Hematopoietic multipotent progenitor cell treated with erythropoietin and hydrocortisone succinate and interleukin-3 and kit ligand, for 17 days (in vitro differentiated cells): ENCODE measurements around the gene FKBP5.
"Not testable (repeated sequence)": the region's sequence is repeated elsewhere in the genome, so short reads cannot be mapped to it uniquely, and the experiment has no call there.

Experiments used
- DNase-seq: peaks from one replicate; pipeline ENCODE4 v3.0.0-alpha.2; 2015; ENCODE audit warnings: low spot score

FKBP5 gene

DNA sequence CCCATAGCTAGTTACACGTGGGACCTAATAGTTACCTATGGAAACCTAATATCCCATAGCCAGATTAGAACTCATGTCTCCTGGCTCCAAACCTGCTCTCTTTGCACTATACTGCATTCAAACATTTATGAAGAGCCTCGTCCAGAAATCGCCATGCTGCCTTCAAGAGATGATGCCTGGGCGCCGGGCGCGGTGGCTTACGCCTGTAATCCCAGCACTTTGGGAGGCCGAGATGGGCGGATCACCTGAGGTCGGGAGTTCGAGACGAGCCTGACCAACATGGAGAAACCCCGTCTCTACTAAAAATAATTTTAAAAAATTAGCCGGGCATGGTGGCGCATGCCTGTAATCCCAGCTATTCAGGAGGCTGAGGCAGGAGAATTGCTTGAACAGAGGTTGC is 1.3 kb upstream of the FKBP5 start:
- DNase-seq, result not testable (repeated sequence)

DNA sequence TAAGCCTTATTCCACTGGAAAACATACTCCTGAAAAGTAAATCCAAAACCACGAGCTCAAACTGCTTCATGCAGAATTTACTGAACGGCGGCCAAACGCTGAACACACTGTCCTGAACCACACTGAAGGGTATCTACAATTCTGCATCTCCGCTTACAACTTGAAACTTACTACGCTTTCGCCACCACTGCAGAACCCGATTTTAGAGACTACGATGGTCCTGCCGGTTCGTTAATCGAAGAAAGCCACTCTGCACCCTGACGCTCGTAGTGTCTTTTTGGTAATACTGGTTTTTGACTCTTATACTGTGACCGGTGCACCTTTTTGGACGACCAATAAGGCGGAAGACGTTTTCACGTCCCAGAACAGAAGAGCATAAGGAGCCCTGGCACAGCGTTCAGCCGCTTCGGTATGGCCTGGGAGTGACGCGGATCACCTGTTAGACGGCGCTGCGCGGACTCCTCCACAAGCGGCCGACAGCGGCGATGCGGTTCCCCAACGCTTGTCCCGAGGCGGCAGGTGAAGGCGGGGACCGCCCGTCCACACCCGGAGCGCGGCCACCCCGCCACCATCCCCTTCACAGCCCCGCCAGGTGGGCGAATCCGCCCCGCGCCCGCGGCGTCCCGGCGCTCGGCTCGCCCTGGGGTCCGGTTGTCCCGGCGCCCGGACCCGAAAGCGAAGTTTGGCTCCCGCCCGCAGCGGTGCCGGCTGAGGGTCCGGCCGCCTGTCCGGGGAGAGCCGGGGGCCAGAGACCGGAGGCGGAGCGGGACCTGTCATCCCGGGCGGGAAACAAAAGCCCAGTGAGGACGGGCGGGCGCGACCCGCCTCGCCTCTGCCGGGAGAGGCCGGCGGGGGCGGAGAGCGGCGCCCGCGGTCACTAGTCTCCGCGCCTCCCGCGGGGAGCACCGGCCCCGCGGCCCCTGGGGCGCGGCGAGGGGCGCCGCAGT is 784 bp downstream of the FKBP5 start:
- peak; percentile 56 for DNase-seq

DNA sequence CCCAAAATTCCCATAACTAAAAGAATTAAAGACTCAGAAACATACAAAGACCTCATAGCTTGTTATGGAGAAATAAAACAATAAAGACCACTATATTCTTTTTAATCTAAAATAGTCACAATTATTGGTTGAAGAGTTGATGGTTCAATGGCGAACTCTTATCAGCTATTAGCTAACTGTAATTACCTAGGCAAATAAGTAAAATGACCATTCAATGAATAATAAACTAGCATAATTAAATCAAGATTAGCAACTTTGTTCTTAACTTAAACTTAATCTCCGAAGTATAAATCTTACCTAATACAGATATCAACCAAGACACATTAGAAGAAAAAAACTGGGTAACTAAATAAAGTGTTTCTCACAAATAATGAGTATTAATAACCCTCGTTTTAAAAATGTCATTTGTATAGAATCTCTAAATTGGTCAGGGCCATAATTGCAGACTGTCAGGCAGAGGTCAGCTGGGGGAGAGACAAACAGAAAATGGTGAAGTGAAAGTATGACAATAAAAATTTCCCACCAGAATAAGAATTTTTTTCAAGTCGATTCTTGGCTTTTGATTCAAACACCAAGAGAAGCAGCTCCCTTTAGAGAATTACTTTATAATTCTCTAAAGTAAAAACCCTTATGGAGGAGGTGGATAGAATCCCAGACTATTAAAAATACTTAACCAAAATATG is 1.7 kb downstream of the FKBP5 start:
- peak; percentile 18 for DNase-seq

- DNase-seq, result no peak
Measured at GRCh38 chr6:35686436-35686835, 2.3 kb downstream of the FKBP5 start.

DNA sequence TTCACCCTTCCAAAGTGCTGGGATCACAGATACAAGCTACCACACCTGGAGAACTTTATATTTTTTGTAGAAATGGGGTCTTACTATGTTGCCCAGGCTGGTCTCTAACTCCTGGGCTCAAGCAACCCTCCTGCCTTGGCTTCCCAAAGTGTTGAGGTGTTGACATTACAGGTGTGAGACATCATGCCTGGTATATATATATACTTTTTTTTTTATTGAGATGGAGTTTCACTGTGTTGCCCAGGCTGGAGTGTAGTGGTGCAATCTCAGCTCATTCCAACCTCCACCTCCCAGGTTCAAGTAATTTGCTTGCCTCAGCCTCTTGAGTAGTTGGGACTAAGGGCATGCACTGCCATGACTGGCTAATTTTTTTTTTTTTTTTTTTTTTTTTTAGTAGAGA is 5.4 kb downstream of the FKBP5 start:
- no peak for DNase-seq

- DNase-seq, result no peak
Measured at GRCh38 chr6:35681298-35681697, 7.4 kb downstream of the FKBP5 start.

- DNase-seq, result no peak
Measured at GRCh38 chr6:35679399-35679798, 9.3 kb downstream of the FKBP5 start.

GRCh38 chr6:35678814-35679213 is 9.9 kb downstream of the FKBP5 start:
- DNase-seq, result no peak

DNA sequence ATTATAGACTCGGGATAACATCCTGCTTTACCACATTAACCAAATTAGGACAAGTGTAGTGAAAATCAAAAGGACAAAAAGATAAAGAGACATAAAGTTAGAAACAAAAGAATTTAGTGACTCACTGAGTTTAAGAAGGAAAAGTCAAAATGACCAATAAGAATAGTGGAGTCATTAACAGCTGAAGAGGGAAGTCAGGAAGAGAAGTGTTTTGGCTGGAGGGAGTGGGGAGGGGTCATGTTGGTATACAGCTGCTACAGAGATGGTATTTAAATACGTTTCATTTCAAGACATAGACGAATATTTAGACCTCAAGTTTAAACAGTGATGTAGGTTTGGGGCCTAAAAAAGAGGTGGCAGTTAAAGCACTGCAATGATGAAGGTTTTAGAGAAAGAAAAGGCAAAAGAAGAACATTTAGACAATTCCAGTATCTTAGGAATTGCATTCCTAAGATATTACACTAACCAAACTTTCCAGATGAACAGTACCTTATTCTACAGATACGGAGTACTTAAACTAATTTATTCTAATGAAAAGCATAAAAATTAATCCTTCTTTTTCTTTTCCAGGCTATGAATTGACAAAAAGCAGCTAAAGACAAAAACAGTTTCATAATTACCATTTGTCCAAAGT is 10.6 kb downstream of the FKBP5 start:
- DNase-seq, result no peak

GRCh38 chr6:35677456-35677855 is 11.3 kb downstream of the FKBP5 start:
- no peak for DNase-seq

GRCh38 chr6:35675871-35676459 is 12.8 kb downstream of the FKBP5 start:
- no peak for DNase-seq

- DNase-seq, result no peak
Measured at GRCh38 chr6:35674594-35674993, 14.1 kb downstream of the FKBP5 start.

DNA sequence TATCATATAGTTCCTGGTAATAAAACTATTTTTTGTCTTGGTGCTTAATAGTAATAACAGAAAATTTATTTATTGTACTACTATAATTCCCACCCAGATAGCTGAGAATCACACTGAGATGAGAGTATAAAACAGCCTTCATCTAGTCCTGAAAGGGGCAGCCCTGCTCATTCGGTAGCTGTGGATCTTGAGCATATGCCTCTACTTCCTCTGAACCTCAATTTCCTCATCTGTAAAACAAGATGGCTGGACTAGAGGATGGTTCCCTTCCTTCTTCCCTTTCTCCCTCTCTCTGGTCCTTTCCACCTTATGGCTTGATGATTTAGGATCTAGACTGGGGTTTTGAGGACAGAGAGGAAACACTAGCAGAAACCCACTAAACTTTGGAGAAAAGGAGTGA is 15.0 kb downstream of the FKBP5 start:
- no peak for DNase-seq

GRCh38 chr6:35673284-35673666 is 15.4 kb downstream of the FKBP5 start:
- not testable (repeated sequence) for DNase-seq

GRCh38 chr6:35670453-35670852 is 18.3 kb downstream of the FKBP5 start:
- not testable (repeated sequence) for DNase-seq

- DNase-seq, result no peak
Measured at GRCh38 chr6:35669451-35670045, 19.2 kb downstream of the FKBP5 start.

DNA sequence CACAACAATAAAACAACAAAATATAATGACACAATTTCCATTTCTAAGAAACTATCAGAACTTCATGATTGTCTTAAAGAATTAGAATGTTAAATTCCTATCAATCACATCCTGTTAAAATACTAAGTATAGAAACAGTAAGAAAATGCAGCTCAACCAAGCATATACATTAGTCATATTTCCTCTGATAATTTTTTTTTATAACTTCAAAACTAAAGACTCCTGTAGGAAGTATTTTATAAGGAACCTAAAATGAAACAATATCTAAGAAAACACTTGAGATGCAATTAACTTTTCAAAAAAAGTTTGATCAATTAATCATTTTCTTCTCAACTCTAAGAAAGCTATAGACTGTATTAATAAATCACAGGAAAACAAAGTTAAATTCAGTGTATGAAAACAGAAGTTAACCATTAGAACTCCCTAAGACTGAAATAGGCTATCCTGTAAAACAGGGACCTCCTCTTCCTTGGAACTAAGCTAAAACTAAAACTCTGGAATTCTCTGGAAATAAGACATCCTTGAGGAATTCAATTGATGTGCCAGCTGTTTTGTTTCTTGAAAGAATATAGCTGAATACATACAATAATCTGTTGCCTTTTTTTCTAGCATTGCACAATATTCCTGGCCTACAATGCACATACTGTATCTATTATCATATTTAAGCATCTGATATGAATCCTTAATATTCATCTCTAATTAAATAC is 19.8 kb downstream of the FKBP5 start:
- DNase-seq, result no peak

DNA sequence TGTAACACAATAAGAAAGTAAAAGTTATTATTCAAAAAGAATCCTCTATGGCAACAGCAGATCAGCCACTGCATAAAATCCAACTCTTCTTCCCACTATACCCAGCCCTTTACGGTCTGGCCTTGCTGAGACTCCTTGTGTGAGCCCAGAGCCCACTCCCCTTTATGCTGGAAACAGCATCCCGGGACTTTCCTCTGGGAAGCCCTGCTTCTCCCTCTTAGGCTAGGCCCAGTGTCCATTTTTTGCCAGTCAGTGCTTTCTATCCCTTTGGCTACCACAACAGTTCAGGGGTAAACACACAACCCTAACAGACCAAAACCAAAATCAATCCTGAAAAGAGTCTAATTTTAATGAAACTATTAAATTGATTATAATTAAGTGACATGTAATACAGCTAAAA is 20.6 kb downstream of the FKBP5 start:
- DNase-seq, result no peak

- DNase-seq, result no peak
Measured at GRCh38 chr6:35665573-35665972, 23.1 kb downstream of the FKBP5 start.

DNA sequence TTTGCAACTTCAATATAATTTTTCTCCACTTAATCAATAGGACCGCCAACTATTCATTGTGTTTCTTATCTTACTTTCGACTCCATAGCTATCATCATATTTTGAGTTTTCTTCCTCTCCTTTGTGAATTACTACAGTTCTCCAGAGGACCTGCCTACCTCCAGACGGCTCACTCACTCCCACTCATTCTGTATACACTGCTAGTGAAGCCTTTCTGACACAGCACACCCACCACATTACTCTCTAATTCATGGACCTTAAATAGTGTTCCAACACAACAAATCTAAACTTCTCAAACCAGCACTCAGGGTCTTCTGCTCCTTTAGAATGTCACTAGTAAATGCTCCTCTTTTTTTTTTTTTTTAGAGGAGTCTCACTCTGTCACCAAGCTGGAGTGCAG is 23.8 kb downstream of the FKBP5 start:
- no peak for DNase-seq

DNA sequence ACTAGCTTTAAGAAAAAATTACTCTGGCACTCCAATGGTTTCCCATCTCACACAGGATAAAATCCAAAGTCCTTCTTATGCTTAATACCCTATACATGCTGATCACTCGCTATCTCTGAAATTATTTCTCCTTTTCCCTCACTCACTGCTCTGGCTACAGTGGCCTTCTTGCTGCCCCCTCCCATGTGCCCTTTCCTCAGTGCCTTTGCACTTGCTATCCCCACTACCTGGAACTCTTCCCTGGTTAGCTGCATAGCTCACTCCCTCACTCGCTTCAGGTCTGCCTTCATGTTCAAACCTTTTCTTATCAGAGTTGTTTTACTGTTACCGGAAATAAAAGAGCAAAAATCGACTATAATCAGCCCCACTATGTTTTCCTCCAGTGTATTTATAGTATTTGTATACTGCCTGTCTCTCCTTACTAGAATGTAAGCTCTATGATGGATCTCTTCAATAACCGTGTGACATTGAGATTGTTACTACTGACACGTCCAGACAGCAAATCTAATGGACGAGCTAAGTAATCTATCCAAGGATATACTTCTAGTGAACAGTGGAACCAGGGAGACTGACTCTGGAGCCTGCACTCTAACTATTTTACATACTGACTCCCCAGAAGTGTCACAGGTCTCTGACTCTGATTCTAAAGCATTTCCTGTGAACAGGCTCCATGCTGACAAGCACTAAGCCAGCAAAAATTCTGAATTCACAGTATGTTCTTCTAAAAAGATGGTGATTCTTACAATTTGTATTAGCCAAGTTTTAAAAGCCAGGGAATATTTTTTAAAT is 25.1 kb downstream of the FKBP5 start:
- DNase-seq, result no peak
